Lower lobe of right lung (tissue), 2 donors: ENCODE measurements around the gene PLXNA2. TPM values are rescaled to one million over a fixed set of nuclear protein-coding genes. Genes with fewer than 3 reads are reported as not detected.
A peak's percentile ranks its signal among the peaks of the same experiment; 100 is the strongest.

Experiments used
- ATAC-seq, 2 donors: fragments of 200-7000 bp; cut with Tn5 transposase; one replicate each; pipeline ENCODE4 v1.9.1; 2020 to 2022; ENCODE audit warnings: mild to moderate bottlenecking in 2 of 2, moderate library complexity in 2 of 2
- DNase-seq: peaks from one replicate; pipeline ENCODE4 v3.0.0-alpha.2; 2020
- H3K27ac ChIP-seq: fragments of 200-600 bp; one replicate; pipeline ENCODE4 v1.8.0; 2022
- H3K27me3 ChIP-seq: fragments of 200-600 bp; one replicate; pipeline ENCODE4 v1.8.0; 2022; ENCODE audit warnings: low read depth
- H3K36me3 ChIP-seq: fragments of 200-600 bp; one replicate; pipeline ENCODE4 v1.8.0; 2022; ENCODE audit warnings: mild to moderate bottlenecking
- H3K4me1 ChIP-seq: fragments of 200-600 bp; one replicate; pipeline ENCODE4 v1.8.0; 2022
- H3K4me3 ChIP-seq: fragments of 200-600 bp; one replicate; pipeline ENCODE4 v1.8.0; 2022; ENCODE audit warnings: mild to moderate bottlenecking
- H3K9me3 ChIP-seq: fragments of 200-600 bp; one replicate; pipeline ENCODE4 v1.8.0; 2022
- CTCF ChIP-seq: fragments of 200-600 bp; IDR thresholded peaks from one replicate; pipeline ENCODE4 v1.8.0; 2022; ENCODE audit warnings: antibody characterized with exemption, mild to moderate bottlenecking
- intact Hi-C: fragments of 100-400 bp; cut with DNase I; formaldehyde crosslinking; loops from one replicate; pipeline ENCODE4 v1.11.0; 2022
- total RNA-seq: library from RNA; stranded (reverse); fragmentation: NEBNext Ultra II Directional; extraction: Animal tissue kit (Norgen Biotek cat#: 25700); gene quantifications from one replicate; pipeline ENCODE4 v1.2.1, GENCODE V29; 2021
- donor health status: DM: no; HTN: yes; CAD: no; lungs with severe emphysema.

Gene PLXNA2
- total RNA-seq, 1 donor from 2014 or later: 83.9 TPM

- no peaks in the 10 kb centered on the region for H3K9me3 ChIP-seq
- H3K4me1 ChIP-seq: peaks cover 29% of the 10 kb centered on the region
These were observed 71.6 kb downstream of the PLXNA2 start for GRCh38 chr1:208172423-208173145.

GRCh38 chr1:208171616-208172422 lies 72.4 kb downstream of the PLXNA2 start:
- TF ChIP-seq CTCF: no peak
- no peak overlapping the region for H3K4me3 ChIP-seq
- H3K9me3 ChIP-seq: no peaks in the 10 kb centered on the region
- no peaks in the 10 kb centered on the region for H3K27me3 ChIP-seq
- intact Hi-C loops: no loop called here
- no peak overlapping the region for H3K27ac ChIP-seq
- H3K4me1 ChIP-seq: peaks cover 35% of the 10 kb centered on the region
- ATAC-seq (no peak), DNase-seq (no peak)
- H3K36me3 ChIP-seq: peaks cover 4% of the 10 kb centered on the region

More at GRCh38 chr1:208172423-208173145, 71.6 kb downstream of the PLXNA2 start:
- no peak for TF ChIP-seq CTCF
- ATAC-seq (no peak), DNase-seq (no peak)
- Histone ChIP-seq H3K27ac (no peak overlapping the region), H3K36me3 (peaks cover 4% of the 10 kb centered on the region), H3K27me3 (no peaks in the 10 kb centered on the region), H3K4me3 (no peak overlapping the region)
- intact Hi-C loops: no loop called here

- peak in 1 of 2 donors; percentile 18 for ATAC-seq
- intact Hi-C loops: no loop called here
- Histone ChIP-seq H3K27ac (no peak overlapping the region), H3K4me1 (peaks cover 48% of the 10 kb centered on the region), H3K36me3 (peaks cover 2% of the 10 kb centered on the region), H3K4me3 (no peak overlapping the region), H3K9me3 (no peaks in the 10 kb centered on the region), H3K27me3 (no peaks in the 10 kb centered on the region)
- DNase-seq: no peak
- no peak for TF ChIP-seq CTCF
These were observed 73.9 kb downstream of the PLXNA2 start for GRCh38 chr1:208170252-208170651.

GRCh38 chr1:208169081-208169879 lies 74.9 kb downstream of the PLXNA2 start:
- TF ChIP-seq CTCF: no peak
- H3K27ac ChIP-seq: no peak overlapping the region
- H3K4me3 ChIP-seq: no peak overlapping the region
- no peak for DNase-seq
- no peak for ATAC-seq
- H3K9me3 ChIP-seq: no peaks in the 10 kb centered on the region
- no peaks in the 10 kb centered on the region for H3K36me3 ChIP-seq
- intact Hi-C loops: no loop called here
- peaks cover 58% of the 10 kb centered on the region for H3K4me1 ChIP-seq
- no peaks in the 10 kb centered on the region for H3K27me3 ChIP-seq

- Histone ChIP-seq H3K36me3 (no peaks in the 10 kb centered on the region), H3K9me3 (no peaks in the 10 kb centered on the region), H3K4me3 (no peak overlapping the region), H3K27me3 (no peaks in the 10 kb centered on the region), H3K27ac (peak overlapping the region; percentile 64), H3K4me1 (peaks cover 72% of the 10 kb centered on the region)
- no peak for DNase-seq
- no peak for TF ChIP-seq CTCF
- ATAC-seq: no peak
- intact Hi-C loops: no loop called here
These were observed 76.8 kb downstream of the PLXNA2 start for GRCh38 chr1:208167261-208167869.
